Measurements from ENCODE around the gene FLNA.
"Not testable (repeated sequence)": the region's sequence is repeated elsewhere in the genome, so short reads cannot be mapped to it uniquely, and the experiment has no call there.

GRCh38 chrX:154343063-154343462 is 31.4 kb downstream of the FLNA start:
- not testable (repeated sequence) for TF ChIP-seq CTCF (IDR thresholded peaks at IDR 0.05; ENCODE audit: poor library complexity, severe bottlenecking); SMC3 (conservative IDR thresholded peaks at IDR 0.05; ENCODE audit: poor library complexity); TAF1 (IDR thresholded peaks at IDR 0.05; ENCODE audit: low read depth); POLR2AphosphoS5 (IDR thresholded peaks at IDR 0.05)

Measured in neural cell (in vitro differentiated cells).